ENCODE measurements around the gene RDH11.

Gene RDH11

DNA sequence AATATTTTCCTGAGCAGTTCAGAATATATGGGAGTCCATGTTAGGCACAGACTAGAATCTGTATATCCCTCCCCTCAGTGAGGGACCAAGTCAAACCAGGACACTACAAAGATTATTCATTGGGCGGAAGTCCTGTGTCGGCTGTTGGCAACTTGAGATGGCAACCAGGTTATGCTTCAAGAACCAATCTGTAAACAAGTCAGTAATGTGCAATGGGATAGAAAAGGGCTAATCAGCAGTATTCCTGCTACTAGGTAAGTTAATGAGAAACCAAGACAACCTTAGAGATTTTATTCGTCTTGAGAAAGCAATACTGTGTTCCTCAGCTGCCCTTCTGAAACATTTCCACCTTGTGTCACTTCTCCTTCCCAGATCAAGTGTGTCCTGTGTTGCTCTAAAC is 49.4 kb downstream of the RDH11 start:
- H3K27ac ChIP-seq, result no peak overlapping the region
- TF ChIP-seq, protein P1, sequence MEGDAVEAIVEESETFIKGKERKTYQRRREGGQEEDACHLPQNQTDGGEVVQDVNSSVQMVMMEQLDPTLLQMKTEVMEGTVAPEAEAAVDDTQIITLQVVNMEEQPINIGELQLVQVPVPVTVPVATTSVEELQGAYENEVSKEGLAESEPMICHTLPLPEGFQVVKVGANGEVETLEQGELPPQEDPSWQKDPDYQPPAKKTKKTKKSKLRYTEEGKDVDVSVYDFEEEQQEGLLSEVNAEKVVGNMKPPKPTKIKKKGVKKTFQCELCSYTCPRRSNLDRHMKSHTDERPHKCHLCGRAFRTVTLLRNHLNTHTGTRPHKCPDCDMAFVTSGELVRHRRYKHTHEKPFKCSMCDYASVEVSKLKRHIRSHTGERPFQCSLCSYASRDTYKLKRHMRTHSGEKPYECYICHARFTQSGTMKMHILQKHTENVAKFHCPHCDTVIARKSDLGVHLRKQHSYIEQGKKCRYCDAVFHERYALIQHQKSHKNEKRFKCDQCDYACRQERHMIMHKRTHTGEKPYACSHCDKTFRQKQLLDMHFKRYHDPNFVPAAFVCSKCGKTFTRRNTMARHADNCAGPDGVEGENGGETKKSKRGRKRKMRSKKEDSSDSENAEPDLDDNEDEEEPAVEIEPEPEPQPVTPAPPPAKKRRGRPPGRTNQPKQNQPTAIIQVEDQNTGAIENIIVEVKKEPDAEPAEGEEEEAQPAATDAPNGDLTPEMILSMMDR (conservative IDR thresholded peaks at IDR 0.05), result no peak

DNA sequence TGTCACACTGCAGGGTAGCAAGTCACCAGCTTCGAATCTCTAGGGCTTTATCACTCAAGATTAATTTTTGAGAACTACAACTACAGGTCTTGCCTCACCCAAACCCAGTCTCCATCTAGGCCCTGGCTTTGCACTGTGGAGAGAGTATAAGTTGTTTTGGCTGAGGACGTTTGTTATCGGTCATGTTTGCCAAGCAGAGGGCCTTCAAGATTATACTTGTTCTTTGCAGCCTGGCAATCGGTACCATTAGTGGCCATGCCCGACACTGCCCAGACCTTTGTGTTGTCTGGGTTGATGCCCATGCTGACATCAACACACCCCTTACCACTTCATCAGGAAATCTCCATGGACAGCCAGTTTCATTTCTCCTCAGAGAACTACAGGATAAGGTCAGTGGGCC is 50.1 kb downstream of the RDH11 start:
- no peak overlapping the region for H3K27ac ChIP-seq
- TF ChIP-seq, protein P1 (conservative IDR thresholded peaks at IDR 0.05), result no peak

DNA sequence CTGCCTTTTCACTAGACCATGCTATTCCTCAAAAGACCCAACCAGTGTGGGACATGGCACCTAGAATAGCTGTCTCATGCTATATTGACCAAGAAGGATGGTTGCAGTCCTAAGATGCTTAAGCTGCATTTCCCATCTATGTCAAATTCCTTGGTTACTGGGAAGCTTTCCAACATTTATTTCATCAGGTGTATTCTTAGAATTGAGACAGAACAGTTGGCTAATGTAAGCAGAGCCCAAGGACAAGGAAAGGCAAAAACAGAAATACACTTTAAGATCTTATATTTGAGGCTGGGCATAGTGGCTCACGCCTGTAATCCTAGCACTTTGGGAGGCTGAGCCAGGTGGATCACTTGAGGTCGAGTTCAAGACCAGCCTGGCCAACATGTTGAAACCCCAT is 51.1 kb downstream of the RDH11 start:
- TF ChIP-seq, protein P1 (conservative IDR thresholded peaks at IDR 0.05), result no peak
- no peak overlapping the region for H3K27ac ChIP-seq

DNA sequence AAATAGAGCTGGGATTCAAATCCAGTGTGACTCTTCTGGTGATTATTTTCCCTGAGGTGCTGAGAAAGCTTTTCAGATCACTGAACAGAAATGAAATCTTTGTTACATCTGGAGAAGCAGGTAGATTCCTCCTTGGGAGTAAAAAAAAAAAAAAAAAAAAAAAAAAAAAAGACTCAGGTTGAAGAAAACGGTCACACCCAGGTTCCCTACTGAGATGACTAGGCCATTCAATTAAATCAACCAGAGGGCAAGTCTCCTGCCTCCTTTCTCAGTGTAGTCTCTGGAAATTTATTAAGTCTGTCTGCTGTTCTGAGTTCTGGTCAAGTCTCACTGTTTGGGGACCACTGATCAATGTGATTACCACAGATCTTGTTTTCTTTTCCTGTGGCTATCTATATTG is 51.9 kb downstream of the RDH11 start:
- TF ChIP-seq, protein P1 (conservative IDR thresholded peaks at IDR 0.05), result no peak
- no peak overlapping the region for H3K27ac ChIP-seq

DNA sequence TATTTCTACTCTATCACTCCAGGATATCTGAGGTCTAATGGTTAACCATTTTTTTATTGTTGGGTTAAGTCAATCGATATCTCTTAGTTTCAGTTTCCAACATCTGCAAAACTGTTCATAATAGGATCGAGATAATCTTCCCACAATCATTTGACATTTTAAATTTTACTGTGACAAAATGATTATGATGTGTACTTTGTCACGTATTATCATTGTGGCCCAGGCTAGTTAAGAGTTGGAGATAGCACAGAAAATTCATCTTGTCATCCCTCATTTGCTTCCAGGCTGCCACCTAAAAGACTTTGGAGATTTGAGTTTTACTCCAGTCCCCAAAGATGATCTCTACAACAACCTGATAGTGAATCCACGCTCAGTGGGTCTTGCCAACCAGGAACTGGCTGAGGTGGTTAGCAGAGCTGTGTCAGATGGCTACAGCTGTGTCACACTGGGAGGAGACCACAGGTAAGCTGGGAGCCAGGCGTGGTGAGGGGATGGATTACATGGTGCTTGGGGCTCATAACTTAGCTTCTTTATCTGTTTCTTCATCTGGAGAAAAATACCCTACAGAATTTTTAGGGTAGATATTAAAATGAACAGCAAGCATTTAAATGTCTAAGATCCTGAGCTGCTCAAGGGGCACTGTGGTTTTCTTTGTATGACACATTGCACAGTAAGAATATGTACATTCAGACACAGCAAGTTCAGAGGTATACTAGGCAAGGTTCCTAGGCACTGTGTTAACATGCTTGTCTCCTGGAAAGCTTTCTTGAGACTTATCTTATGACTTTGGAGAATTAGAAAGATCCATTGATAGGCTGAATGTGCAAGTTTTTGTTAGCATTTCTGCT is 53.4 kb downstream of the RDH11 start:
- TF ChIP-seq, protein P1 (conservative IDR thresholded peaks at IDR 0.05), result no peak
- H3K27ac ChIP-seq, result no peak overlapping the region; the same call in 1 of the 2 replicates

DNA sequence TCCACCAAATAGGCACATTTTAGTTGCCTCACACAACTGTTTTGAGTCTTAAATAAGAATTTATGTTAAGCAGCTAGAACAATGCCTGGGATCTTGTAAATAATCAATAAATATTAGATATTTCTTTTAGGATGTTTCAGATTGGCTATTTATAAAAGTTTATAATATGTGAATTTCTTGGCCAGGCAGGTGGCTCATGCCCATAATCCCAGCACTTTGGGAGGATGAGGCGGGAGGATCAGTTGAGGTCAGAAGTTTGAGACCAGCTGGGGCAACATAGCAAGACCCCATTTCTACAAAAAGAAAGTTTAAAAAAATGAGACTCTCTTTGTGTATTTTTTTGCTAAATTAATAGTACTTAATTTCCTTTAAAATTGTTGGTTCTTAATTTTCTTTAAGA is 54.1 kb downstream of the RDH11 start:
- TF ChIP-seq, protein P1 (conservative IDR thresholded peaks at IDR 0.05), result no peak
- H3K27ac ChIP-seq, result no peak overlapping the region

DNA sequence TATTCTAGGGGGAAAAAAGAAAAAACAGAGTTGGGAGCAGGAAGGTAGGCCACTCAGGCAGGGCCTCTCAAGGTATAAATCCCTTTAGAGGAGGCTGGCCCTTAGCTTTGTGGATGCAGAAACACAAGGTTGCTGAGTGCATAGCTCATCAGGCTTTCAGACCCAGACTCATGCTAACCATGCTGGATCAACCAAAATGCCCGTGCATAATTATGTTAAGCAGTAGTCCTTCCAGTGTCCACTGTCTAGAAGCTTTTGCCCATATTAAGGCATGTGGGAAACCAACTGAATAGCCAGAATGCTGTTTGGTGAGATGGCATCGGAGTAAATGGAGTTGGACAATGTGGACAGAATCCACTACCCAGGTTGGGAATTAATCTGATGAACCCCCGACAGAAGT is 56.9 kb downstream of the RDH11 start:
- H3K27ac ChIP-seq, result no peak overlapping the region
- TF ChIP-seq, protein P1 (conservative IDR thresholded peaks at IDR 0.05), result no peak
